Peyer's patch (tissue), 4 donors: ENCODE data around the gene TLR4. TPM values are rescaled to one million over a fixed set of nuclear protein-coding genes. Genes with fewer than 3 reads are reported as not detected.

Experiments used
- DNase-seq, 3 donors: peaks; one replicate each; pipeline ENCODE4 v3.0.0-alpha.2; 2017 to 2019
- H3K27ac ChIP-seq, 4 donors: fragments of 200-600 bp; sonication (generic); one replicate each; pipeline ENCODE4 v1.5.1; 2016 to 2019
- H3K27me3 ChIP-seq, 2 donors: fragments of 200-600 bp; sonication (generic); one replicate each; pipeline ENCODE4 v1.5.1; 2019
- H3K36me3 ChIP-seq, 3 donors: fragments of 200-600 bp; sonication (generic); one replicate each; pipeline ENCODE4 v1.5.1; 2016 to 2019
- H3K4me1 ChIP-seq, 4 donors: fragments of 200-600 bp; sonication (generic); one replicate each; pipeline ENCODE4 v1.5.1; 2016 to 2019
- H3K4me3 ChIP-seq, 4 donors: fragments of 200-600 bp; sonication (generic); 1 replicate in 3 of 4; 2 replicates in 1 of 4; pipeline ENCODE4 v1.5.1; 2016 to 2019; ENCODE audit warnings: mild to moderate bottlenecking in 1 of 4
- H3K9me3 ChIP-seq, 4 donors: fragments of 200-600 bp; sonication (generic); one replicate each; pipeline ENCODE4 v1.5.1; 2016 to 2019; ENCODE audit warnings: mild to moderate bottlenecking in 1 of 4
- POLR2A ChIP-seq, 2 donors: fragments of 450-650 bp; IDR thresholded peaks; one replicate each; pipeline ENCODE4 v1.5.1; 2017; ENCODE audit warnings: antibody characterized with exemption in 2 of 2, mild to moderate bottlenecking in 2 of 2, moderate library complexity in 2 of 2
- total RNA-seq, 4 donors: library from RNA; depleted of rRNA; stranded (reverse); fragments of >200 nt; gene quantifications; one replicate each; pipeline ENCODE4 v1.1.0, GENCODE V29; 2016
- TF ChIP-seq, protein P1 (sequence below), 6 experiments: fragments of 450-650 bp in 4 of 6; fragments of 200-600 bp in 2 of 6; sonication (generic) in 1 of 6; IDR thresholded peaks; one replicate each; pipeline ENCODE4 v1.5.1; 2017 to 2019; ENCODE audit warnings: antibody characterized with exemption in 6 of 6, mild to moderate bottlenecking in 3 of 6, moderate library complexity in 1 of 6

The TLR4 gene
- total RNA-seq, 4 donors from 2014 or later: 6.3 to 18.2 (median 11.8) TPM

DNA sequence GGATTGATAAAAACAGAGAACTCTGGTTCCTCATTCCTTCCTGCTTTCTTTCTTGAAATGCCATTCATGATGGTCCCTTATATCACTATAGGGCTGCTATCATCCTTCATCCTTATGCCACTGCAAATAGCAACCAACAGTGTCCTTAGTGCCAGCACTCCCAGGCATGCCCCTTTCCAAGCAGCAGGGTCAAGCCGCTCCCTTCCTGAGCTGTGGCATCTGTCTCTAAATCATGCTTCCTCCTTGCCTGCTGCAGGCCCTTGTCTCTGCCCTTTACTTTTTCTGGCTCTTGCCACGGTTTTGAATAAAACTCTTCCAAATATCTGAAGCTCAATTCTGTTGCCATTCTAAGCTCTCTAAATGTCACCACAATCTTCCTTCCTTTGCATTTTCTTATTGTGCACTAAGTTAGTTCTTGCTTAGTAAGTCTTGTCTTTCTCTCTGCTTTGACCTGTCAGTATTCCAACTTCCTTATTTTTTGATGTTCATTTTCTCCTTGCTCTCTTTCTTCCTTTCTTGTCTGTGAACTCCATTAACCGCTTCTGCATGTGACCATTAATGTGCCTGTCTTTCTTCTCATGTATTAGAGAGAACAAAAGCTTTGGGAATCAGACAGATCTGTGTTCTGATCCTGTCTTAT lies 19.9 kb downstream of the TLR4 start:
- no peaks in the 10 kb centered on the region for H3K36me3 ChIP-seq
- H3K9me3 ChIP-seq: no peaks in the 10 kb centered on the region
- DNase-seq: no peak
- TF ChIP-seq POLR2A (IDR thresholded peaks at IDR 0.05): no peak
- TF ChIP-seq, protein P1, sequence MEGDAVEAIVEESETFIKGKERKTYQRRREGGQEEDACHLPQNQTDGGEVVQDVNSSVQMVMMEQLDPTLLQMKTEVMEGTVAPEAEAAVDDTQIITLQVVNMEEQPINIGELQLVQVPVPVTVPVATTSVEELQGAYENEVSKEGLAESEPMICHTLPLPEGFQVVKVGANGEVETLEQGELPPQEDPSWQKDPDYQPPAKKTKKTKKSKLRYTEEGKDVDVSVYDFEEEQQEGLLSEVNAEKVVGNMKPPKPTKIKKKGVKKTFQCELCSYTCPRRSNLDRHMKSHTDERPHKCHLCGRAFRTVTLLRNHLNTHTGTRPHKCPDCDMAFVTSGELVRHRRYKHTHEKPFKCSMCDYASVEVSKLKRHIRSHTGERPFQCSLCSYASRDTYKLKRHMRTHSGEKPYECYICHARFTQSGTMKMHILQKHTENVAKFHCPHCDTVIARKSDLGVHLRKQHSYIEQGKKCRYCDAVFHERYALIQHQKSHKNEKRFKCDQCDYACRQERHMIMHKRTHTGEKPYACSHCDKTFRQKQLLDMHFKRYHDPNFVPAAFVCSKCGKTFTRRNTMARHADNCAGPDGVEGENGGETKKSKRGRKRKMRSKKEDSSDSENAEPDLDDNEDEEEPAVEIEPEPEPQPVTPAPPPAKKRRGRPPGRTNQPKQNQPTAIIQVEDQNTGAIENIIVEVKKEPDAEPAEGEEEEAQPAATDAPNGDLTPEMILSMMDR (IDR thresholded peaks at IDR 0.05): no peak
- H3K4me1 ChIP-seq: peaks cover 0 to 32% (median 1%) of the 10 kb centered on the region in 4 donors
- H3K4me3 ChIP-seq: no peak overlapping the region
- H3K27ac ChIP-seq: peak overlapping the region in 2 of 4 donors; percentile 61 to 62
- H3K27me3 ChIP-seq: no peaks in the 10 kb centered on the region

- Histone ChIP-seq H3K9me3 (no peaks in the 10 kb centered on the region), H3K27ac (peak overlapping the region in 2 of 4 donors; percentile 61 to 62), H3K4me1 (peaks cover 0 to 26% (median 1%) of the 10 kb centered on the region in 4 donors), H3K4me3 (no peak overlapping the region), H3K36me3 (no peaks in the 10 kb centered on the region), H3K27me3 (no peaks in the 10 kb centered on the region)
- DNase-seq: no peak
- TF ChIP-seq, protein P1 (IDR thresholded peaks at IDR 0.05): no peak
- no peak for TF ChIP-seq POLR2A (IDR thresholded peaks at IDR 0.05)
Observed at GRCh38 chr9:117725426-117725887, 21.3 kb downstream of the TLR4 start.

GRCh38 chr9:117729375-117729774 lies 25.2 kb downstream of the TLR4 start:
- no peaks in the 10 kb centered on the region for H3K27me3 ChIP-seq
- H3K27ac ChIP-seq: no peak overlapping the region
- no peak for DNase-seq
- H3K4me1 ChIP-seq: peaks cover 0 to 12% (median 4%) of the 10 kb centered on the region in 4 donors
- no peaks in the 10 kb centered on the region for H3K36me3 ChIP-seq
- no peak overlapping the region for H3K4me3 ChIP-seq
- no peak for TF ChIP-seq POLR2A (IDR thresholded peaks at IDR 0.05)
- TF ChIP-seq, protein P1 (IDR thresholded peaks at IDR 0.05): no peak
- H3K9me3 ChIP-seq: no peaks in the 10 kb centered on the region

GRCh38 chr9:117732494-117732893 lies 28.3 kb downstream of the TLR4 start:
- TF ChIP-seq POLR2A (IDR thresholded peaks at IDR 0.05): no peak
- TF ChIP-seq, protein P1 (IDR thresholded peaks at IDR 0.05): no peak
- Histone ChIP-seq H3K36me3 (no peaks in the 10 kb centered on the region), H3K27me3 (no peaks in the 10 kb centered on the region), H3K4me1 (peaks cover 0 to 15% (median 4%) of the 10 kb centered on the region in 4 donors), H3K27ac (no peak overlapping the region), H3K4me3 (no peak overlapping the region), H3K9me3 (no peaks in the 10 kb centered on the region)
- peak in 1 of 3 donors; percentile 50 for DNase-seq

DNA sequence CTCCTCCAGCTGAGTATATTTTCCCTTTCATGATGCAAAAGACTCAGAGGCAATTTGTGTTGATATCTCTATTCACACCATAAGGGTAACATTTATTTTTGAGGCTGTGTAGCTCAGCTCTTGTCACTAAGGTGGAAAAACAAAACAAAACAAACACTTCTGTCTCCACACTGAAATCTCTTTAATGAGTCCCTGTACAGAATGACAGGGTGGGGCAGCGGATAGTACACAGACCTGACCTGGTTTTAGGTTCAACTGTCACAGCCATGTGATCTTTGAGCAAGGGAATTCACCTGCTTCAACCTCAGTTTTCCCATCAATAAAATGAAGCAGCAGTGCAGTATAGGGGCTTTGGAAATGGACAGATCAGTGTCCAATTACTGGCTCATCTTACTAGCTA lies 29.3 kb downstream of the TLR4 start:
- peaks cover 0 to 15% (median 4%) of the 10 kb centered on the region in 4 donors for H3K4me1 ChIP-seq
- TF ChIP-seq POLR2A (IDR thresholded peaks at IDR 0.05): no peak
- TF ChIP-seq, protein P1 (IDR thresholded peaks at IDR 0.05): no peak
- no peak overlapping the region for H3K4me3 ChIP-seq
- no peaks in the 10 kb centered on the region for H3K36me3 ChIP-seq
- peak in 1 of 3 donors; percentile 55 for DNase-seq
- H3K9me3 ChIP-seq: no peaks in the 10 kb centered on the region
- H3K27ac ChIP-seq: peak overlapping the region in 2 of 4 donors; percentile 23 to 28
- H3K27me3 ChIP-seq: no peaks in the 10 kb centered on the region
